Stimulated activated CD8-positive, alpha-beta memory T cell treated with anti-CD3 and anti-CD28 coated beads, Interleukin-15, amount 100 ng/mL, for 1 hour (primary cell): ENCODE measurements around the gene ZNF44.
A peak's percentile ranks its signal among the peaks of the same experiment; 100 is the strongest.
"Not testable (repeated sequence)": the region's sequence is repeated elsewhere in the genome, so short reads cannot be mapped to it uniquely, and the experiment has no call there.

Source experiments
- DNase-seq: peaks from one replicate; pipeline ENCODE4 v3.0.0-alpha.2; 2020; ENCODE audit warnings: low read depth

Gene ZNF44

GRCh38 chr19:12294249-12295158, at the start of gene ZNF44:
ZNF44 (minus strand) TSS chr19:12294883; CDS start chr19:12294694, 189 bp downstream.
- DNase-seq = peak; percentile 92

GRCh38 chr19:12333162-12334159, 38.8 kb upstream of the ZNF44 start, which contains the start of gene ZNF563:
ZNF563 (minus strand) TSS chr19:12333633; CDS start chr19:12333482, 151 bp downstream.
- peak; percentile 95 for DNase-seq

GRCh38 chr19:12331211-12331941, 36.7 kb upstream of the ZNF44 start:
- no peak for DNase-seq

DNA sequence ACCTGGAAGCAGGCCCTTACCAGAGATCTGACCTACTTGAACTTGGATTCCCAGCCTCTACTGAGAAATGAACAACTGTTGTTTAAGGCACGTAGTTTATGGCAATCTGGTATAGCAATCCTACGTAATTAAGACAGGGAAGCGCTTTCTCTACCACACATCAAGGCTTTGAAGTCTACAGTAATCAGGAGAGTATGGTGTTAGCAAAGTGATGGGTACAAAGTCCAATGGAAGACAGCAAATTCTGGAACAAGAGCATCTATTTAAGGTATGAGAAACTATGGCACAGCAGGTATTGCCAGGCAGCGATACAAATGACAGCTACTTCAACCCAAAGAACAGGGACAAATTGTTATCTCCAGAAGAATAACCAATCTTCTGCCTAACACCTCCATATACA, 35.7 kb upstream of the ZNF44 start:
- DNase-seq = no peak

GRCh38 chr19:12325690-12326089, 31.0 kb upstream of the ZNF44 start:
- no peak for DNase-seq

DNA sequence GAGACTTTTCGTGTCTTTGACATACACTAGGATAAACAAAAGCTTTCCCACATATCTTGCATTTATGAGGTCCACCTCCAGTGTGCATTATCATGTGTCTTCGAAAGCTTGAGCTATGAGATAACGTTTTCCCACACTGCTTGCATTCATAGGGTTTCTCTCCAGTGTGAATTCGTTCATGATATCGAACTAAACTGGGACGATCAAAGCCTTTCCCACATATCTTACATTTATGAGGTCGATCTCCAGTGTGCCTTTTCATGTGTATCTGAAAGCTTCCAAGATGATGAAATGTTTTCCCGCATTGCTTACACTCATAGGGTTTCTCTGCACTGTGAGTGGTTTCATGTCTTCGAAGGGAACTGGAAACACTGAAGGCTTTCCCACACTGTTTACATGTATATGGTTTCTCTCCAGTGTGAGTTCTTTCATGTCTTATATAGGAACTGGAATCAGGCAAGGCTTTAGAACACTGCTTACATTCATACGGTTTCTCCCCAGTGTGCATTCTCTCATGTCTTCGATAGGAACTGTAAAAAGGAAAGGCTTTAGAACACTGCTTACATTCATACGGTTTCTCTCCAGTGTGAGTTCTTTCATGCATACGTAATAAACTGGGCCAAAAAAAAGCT, 24.2 kb upstream of the ZNF44 start:
- DNase-seq = no peak

- no peak for DNase-seq
These were observed 19.9 kb upstream of the ZNF44 start for GRCh38 chr19:12314553-12314952.

GRCh38 chr19:12308891-12309290, 14.2 kb upstream of the ZNF44 start:
- DNase-seq = not testable (repeated sequence)

- no peak for DNase-seq
These were observed 508 bp upstream of the ZNF44 start for GRCh38 chr19:12295191-12295590.

- DNase-seq = peak; percentile 15
These were observed 870 bp downstream of the ZNF44 start for GRCh38 chr19:12293777-12294248.

- no peak for DNase-seq
These were observed 5.0 kb downstream of the ZNF44 start for GRCh38 chr19:12289790-12290065.

DNA sequence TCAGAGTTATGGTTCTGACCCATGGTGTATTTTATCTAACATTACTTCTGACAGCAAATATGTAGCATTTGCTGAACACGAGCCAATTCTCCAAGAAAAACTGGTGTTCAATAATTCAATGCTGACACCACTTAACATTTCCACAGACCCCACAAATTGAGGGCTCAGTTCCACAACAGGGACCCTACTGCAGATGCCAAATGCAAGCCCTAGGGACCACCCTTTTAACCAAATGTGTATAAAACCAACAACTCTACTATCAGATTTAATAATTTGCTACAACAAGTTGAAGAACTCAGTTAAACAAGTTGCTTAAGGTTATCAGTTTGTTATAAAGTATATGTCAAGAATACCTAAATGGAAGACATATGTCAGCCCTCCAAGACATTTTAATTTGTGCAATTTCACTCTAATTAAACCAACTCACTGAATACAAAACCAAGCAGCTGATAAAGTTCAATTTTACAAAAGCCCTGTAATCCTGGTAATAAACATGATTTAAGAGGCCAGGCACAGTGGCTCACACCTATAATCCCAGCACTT, 6.7 kb downstream of the ZNF44 start:
- no peak for DNase-seq

DNA sequence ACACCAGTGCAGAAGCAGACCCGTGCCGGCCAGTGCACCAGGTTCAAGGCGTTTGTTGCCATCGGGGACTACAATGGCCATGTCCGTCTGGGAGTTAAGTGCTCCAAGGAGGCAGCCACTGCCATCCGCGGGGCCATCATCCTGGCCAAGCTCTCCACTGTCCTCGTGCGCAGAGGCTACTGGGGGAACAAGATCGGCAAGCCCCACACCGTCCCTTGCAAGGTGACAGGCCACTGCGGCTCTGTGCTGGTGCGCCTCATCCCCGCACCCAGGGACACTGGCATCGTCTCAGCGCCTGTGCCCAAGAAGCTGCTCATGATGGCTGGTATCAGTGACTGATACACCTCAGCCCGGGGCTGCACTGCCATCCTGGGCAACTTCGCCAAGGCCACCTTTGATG, 10.1 kb downstream of the ZNF44 start:
- no peak for DNase-seq

- no peak for DNase-seq
These were observed 10.5 kb downstream of the ZNF44 start for GRCh38 chr19:12284226-12284625.

DNA sequence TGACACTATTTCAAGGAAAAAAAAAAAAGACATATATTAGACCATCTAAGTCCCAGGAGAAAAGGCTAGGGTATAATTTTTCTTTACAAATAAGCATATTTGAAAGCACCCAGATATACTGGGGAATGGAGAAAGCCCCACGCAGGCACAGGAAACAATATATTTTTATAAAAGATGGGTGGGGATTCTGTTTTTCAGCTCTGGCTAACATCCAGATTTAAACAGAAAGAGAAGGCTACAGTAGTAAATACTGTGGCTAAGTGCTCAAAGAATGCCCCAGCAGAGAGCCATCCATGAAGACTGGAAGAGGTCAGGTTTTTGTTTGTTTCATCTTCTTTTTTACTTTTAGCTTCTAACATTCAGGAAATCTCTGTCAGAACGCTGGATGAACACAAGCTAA, 16.0 kb downstream of the ZNF44 start:
- no peak for DNase-seq

DNA sequence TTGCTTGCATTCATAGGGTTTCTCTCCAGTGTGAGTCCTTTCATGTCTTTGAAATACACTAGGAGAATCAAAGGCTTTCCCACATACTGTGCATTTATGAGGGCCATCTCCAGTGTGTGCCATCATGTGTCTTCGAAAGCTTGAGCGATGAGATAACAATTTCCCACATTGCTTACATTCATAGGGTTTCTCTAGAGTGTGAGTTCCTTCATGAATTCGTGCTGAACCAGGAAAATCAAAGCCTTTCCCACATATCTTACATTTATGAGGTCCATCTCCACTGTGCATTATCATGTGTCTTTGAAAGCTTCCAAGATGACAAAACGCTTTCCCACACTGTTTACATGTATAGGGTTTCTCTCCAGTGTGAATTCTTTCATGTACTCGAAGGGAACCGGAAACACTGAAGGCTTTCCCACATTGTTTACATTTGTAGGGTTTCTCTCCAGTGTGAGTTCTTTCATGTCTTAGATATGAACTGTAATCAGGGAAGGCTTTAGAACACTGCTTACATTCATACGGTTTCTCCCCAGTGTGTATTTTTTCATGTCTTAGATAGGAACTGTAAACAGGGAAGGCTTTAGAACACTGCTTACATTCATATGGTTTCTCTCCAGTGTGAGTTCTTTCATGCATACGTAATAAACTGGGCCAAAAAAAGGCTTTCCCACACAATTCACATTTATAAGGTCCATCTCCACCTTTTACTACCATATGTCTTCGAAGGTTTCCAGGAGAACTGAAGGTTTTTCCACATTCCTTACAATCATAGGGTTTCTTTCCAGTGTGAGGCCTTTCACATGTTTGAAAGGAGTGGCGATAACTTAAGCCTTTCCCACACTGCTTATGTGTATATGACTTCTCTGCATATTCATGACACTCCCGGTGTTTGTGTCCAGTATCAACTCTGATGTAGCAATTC, 21.4 kb downstream of the ZNF44 start:
- DNase-seq = no peak

- DNase-seq = no peak
These were observed 22.3 kb downstream of the ZNF44 start for GRCh38 chr19:12272386-12272785.

DNA sequence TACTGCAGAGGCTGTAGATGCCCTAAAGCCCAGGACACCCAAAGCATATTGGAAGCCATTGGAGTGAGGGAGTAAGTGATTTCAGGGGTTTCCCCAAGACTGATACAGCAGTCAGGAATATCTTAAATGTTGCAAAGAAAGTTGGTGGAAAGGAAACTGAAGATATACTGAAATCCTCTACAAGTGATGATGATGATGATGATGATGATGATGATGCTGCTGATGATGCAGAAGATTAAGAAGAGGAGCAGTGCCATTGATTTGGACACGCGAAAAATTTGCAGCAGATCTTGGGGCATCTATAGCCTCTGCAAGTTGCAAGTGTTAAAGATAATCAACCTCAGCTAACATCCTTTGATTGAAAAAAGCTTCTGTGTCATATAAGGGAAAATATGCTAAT, 23.8 kb downstream of the ZNF44 start:
- no peak for DNase-seq

DNA sequence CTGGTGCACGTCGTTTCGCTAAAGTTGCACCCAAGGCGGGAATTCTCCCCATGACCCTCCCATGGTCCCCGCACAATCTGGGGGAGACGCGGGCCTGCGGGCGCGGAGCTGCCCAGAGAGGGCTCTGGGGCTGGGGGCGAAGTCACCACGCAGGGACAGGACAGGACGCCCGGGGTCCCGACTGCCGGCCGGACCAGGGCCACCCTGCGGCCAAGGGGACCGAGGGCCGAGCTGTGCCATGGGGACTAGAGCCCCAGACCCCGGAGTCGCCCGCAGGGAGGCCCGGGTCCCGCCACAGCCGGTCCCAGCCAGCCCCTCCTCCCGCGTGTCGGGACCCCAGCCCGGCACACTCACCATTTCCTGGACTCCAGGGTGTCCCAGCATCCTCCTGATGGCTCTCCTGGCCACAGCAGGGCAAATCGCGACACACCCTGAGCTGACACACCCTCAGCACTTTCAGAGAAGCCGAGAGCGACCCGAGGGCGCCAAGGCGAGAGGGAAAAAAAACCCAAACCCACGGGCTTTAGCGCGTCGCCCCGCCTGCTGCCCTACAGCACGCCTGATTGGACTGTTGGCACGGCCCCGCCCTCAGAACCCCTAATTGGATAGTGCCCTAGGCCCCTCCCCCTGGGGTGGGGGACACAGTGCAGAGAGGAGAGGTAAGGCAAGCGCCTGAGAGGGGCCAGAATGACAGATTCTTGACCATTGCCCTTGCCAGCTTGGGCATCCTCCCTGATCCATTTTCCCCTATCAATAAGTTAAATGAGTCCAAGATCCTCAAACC, 28.6 kb downstream of the ZNF44 start:
- no peak for DNase-seq
